Breast epithelium (tissue), 3 donors: Measurements from ENCODE around the gene MYO3B.

ENCODE experiments used
- POLR2A ChIP-seq: fragments of 450-650 bp; IDR thresholded peaks from one replicate; pipeline ENCODE4 v1.6.1; 2016; ENCODE audit warnings: antibody characterized with exemption, mild to moderate bottlenecking, moderate library complexity
- POLR2AphosphoS5 ChIP-seq, 3 donors: sonication (generic); formaldehyde crosslinking; IDR thresholded peaks; one replicate each; pipeline ENCODE4 v1.6.1; 2017; ENCODE audit warnings: antibody characterized with exemption in 3 of 3
- TF ChIP-seq, protein P1 (sequence below), 3 donors: fragments of 450-650 bp; IDR thresholded peaks; one replicate each; pipeline ENCODE4 v1.5.1; 2016 to 2017; ENCODE audit warnings: antibody characterized with exemption in 3 of 3, mild to moderate bottlenecking in 3 of 3, moderate library complexity in 3 of 3

DNA sequence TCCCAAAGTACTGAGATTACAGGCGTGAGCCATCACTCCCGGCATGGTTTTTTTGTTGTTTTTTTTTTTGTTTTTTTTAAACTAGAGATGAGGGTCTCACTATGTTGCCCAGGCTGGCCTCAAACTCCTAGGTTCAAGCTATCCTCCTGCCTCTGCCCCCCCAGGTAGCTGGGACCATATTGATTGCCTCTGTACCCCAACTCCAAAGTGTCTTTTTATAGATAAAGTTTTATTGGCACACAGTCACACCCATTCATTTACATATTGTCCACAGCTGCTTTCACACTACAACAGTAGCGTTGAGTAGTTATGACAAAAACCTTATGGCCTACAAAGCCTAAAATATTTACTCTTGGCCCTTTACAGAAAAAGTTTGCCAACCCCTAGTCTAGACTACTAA, 492.0 kb downstream of the MYO3B start:
- no peak for TF ChIP-seq POLR2A
- TF ChIP-seq, protein P1, sequence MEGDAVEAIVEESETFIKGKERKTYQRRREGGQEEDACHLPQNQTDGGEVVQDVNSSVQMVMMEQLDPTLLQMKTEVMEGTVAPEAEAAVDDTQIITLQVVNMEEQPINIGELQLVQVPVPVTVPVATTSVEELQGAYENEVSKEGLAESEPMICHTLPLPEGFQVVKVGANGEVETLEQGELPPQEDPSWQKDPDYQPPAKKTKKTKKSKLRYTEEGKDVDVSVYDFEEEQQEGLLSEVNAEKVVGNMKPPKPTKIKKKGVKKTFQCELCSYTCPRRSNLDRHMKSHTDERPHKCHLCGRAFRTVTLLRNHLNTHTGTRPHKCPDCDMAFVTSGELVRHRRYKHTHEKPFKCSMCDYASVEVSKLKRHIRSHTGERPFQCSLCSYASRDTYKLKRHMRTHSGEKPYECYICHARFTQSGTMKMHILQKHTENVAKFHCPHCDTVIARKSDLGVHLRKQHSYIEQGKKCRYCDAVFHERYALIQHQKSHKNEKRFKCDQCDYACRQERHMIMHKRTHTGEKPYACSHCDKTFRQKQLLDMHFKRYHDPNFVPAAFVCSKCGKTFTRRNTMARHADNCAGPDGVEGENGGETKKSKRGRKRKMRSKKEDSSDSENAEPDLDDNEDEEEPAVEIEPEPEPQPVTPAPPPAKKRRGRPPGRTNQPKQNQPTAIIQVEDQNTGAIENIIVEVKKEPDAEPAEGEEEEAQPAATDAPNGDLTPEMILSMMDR (IDR thresholded peaks at IDR 0.05): no peak
- TF ChIP-seq POLR2AphosphoS5 (IDR thresholded peaks at IDR 0.05): no peak
